HG03135 (cell line): ENCODE measurements around the gene ABLIM1.
A peak's percentile ranks its signal among the peaks of the same experiment; 100 is the strongest.

Source experiments
- ATAC-seq: cut with Tn5 transposase; IDR thresholded peaks from one replicate; pipeline ENCODE4 v1.9.1; 2021; ENCODE audit warnings: mild to moderate bottlenecking, moderate library complexity; ENCODE audit not compliant: unreplicated experiment

ABLIM1 gene

GRCh38 chr10:114624422-114624821 lies 33.7 kb downstream of the ABLIM1 start:
- no peak for ATAC-seq

- no peak for ATAC-seq
Observed at GRCh38 chr10:114623661-114624294, 34.3 kb downstream of the ABLIM1 start.

- no peak for ATAC-seq
Observed at GRCh38 chr10:114623155-114623554, 34.9 kb downstream of the ABLIM1 start.

DNA sequence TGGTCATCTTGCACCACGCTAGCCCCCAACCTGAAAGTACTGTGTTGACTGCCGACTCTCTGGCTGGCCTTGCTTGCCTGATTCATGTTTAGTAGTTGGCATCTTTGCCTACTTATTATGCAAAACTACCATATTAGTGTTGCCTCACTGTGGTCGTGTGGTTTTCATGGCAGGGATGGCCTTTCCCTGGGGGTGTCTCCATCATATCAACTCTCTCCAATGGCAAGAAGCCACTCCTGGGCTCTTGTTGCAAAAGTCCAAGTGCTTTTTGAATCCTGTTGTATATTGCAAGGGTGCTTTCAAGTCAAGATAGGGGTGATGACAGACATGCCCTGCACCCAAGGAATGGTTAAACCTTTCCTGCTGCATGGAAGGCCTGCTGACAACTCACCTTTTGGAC lies 39.4 kb downstream of the ABLIM1 start:
- ATAC-seq, result no peak

GRCh38 chr10:114616516-114616915 lies 41.6 kb downstream of the ABLIM1 start:
- ATAC-seq, result no peak

DNA sequence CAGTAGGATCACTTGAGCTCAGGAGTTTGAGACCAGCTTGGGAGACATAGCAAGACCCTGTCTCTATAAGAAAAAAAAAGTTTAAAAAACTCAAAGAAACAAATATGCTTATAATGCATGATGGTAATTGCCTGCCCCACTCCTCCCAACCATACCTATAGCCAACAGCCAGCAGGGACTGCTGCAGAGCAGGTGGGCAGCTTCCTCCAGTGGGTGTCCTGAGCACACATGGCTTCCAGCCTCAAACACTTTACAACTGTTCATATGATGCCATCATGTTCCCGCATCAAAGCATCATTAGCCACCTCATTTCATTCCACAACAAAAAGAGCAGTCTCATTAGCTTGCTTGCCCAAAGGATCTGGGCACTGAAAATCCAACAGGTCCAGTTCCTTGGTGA lies 42.0 kb downstream of the ABLIM1 start:
- no peak for ATAC-seq

DNA sequence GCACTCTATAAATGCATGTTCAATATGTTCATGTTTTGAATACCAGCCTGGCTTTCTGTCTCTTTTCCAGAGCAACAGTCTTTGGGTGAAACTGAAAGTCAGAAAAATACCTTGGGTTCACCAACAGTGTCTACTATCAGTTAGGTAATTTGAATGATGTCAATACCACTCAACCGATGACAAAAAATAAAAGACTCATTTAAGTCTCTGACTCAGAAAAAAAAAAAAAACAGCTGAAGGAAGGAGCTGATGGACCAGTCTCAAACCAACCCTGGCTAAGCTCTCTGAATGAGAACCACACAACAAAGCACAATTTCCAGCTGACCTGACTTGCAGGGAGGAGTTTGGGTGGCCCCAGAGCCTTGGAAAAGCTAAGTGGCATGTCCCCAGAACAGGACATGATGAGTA lies 42.5 kb downstream of the ABLIM1 start:
- peak; percentile 97 for ATAC-seq

DNA sequence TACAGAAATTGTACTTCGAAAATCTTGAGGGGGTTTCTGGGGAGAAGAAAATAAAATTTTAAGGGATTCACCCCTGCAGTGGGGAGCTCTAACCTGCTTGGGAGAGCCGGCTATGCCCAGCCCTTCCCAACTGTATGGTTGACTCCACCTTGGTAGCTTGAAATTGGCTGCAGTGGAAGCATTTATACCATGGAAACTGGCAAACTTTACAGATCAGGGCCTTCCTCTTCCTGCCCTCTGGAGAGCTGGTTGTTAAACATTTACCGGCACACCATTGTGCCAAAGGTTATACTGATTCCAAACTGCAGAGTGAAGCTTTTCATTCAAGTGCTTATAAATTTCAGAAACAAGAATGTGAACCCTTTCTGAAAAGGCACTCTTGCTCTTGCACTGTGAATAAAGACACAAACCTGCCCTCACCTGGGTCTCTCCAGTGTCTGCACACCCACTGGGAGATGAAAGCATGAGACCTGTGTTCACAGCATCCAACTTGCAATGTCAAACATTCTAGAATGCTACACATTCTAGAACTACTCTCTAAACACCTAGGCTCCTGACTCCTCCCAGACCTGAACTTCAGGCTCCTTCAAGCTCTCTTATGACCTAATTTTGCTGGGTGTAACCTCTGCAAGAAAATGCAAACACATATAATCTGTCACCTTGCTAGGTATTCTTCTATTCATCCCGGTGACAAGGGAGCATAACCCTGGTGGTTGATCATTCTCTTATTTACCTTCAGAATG lies 44.7 kb downstream of the ABLIM1 start:
- ATAC-seq, result no peak

GRCh38 chr10:114611617-114612016 lies 46.5 kb downstream of the ABLIM1 start:
- no peak for ATAC-seq

DNA sequence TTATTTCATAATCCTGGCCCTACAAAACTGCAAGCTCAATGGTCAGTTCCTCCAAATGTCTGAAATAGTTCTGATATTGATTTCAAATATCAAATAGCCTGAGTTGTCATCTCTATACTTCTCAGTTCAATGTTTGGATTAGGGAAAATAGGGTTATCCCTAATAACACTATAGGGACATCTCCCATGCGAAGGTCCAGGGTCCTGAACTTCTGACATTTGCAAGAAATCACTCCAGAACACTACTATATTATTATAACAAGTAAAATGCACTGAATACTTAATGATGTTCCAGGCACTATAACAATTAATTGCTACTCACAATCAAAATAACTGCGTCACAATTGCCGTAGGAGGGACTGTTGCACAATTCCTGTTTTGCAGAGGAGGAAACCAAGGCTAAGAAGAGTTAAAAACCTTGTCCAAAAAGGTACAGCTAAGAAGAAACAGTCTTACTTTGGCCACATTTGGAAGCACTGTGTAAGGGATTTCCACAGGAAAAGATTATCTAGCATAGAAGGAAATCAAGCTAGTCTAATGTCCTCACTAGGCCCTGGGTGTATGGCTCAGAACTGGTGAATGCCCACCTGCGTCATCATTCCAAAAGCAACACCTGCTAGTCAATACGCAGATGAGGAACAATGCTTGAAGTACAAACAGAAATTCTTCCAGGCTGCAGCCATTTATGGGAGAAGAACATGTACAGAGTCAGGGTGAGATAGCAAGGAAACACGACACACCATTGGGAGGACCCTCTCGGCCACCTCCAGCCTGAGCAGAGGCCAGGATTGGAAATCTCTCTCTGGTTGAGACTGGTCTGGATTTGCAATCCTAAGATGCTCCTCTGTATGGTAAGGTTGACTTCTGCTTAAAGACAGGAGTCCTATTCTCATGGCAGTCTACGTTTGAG lies 48.3 kb downstream of the ABLIM1 start:
- no peak for ATAC-seq

- no peak for ATAC-seq
Observed at GRCh38 chr10:114607358-114607998, 50.6 kb downstream of the ABLIM1 start.

- no peak for ATAC-seq
Observed at GRCh38 chr10:114605155-114605797, 52.8 kb downstream of the ABLIM1 start.

- ATAC-seq, result no peak
Observed at GRCh38 chr10:114604357-114605130, 53.5 kb downstream of the ABLIM1 start.

DNA sequence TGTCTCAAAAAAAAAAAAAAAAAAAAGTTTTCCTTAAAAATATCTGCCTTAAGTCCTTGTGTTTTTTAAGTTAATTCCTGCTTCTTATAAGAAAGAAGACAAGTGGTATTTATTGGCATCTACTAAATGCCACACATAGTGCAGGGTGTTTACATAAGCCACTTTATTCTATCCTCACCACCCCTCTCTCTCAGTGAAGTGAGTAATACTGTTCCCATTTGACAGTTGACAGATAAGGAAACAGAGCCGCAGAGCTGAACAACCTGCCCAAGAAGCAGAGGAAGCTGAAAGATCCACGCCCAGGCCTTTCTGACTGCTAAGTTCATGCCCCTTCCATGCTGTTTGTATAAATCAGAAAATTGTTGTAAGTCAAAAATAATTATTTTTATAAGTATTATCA lies 54.1 kb downstream of the ABLIM1 start:
- ATAC-seq, result no peak

- ATAC-seq, result no peak
Observed at GRCh38 chr10:114603303-114603702, 54.8 kb downstream of the ABLIM1 start.

DNA sequence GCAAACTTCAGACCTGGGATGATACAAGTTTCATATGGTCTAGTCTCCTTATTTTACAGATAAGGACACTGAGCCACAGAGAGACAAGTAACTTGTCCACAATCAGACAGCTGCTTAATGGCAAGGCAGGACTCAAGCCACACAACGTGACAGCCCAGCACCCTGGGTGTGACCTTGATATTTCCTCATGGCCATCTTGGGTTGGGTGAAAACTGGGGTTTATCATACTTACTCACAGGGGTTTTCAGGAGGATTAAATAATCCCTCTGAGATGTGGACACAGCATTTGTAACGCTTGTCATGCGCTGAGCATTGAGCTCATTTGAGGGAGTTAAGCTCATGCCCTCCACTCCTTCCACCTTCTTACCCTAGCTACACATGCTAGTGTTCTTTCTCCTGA lies 58.0 kb downstream of the ABLIM1 start:
- ATAC-seq, result no peak

DNA sequence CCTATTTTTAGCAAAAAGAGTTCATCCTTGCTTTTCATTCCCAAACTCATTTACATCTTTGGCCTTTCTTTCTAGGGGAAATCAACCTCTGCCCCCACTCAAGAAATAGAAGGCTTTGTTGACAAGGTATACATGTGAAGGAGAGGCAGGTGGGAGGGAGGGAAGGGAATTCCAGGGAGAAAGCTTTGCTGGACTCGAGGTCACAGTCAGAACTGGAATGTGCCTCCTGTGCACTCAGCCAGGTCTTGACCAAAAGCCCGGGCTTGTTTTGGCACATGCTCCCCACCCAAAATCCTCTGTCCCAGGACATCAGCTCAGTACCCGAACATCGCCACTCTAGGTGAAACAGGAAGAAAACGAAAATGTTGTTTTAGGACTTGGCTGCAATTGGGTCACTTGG lies 61.3 kb downstream of the ABLIM1 start:
- ATAC-seq, result no peak

GRCh38 chr10:114593816-114594468 lies 64.1 kb downstream of the ABLIM1 start:
- no peak for ATAC-seq

- no peak for ATAC-seq
Observed at GRCh38 chr10:114593240-114593792, 64.8 kb downstream of the ABLIM1 start.
